ENCODE results near the gene INSR. TPM values are rescaled to one million over a fixed set of nuclear protein-coding genes. Genes with fewer than 3 reads are reported as not detected.

INSR gene
- total and polyA plus RNA-seq, 2 of the 8 experiments (the other 6 are each of a cell fraction or from before 2014, with no cell fraction given) = 13.1 to 48.7 TPM

- Histone ChIP-seq H4K91ac (replicated peaks; ENCODE audit: insufficient read length, low read length) (no peak overlapping the region), H3K27ac (ENCODE audit: low read depth, low read length) (no peak overlapping the region), H4K5ac (ENCODE audit: insufficient read length, low read depth, low read length) (no peak overlapping the region), H3K27me3 (replicated peaks in 1 of 4; ENCODE audit: control insufficient read depth in 3 of 4, extremely low read depth in 1 of 4, insufficient read depth in 3 of 4, low read length in 3 of 4) (no peaks in the 10 kb centered on the region), H3K36me3 (ENCODE audit: control insufficient read depth in 2 of 4, insufficient read depth in 4 of 4, low read length in 3 of 4) (no peaks in the 10 kb centered on the region), H3K18ac (ENCODE audit: extremely low read depth, low read length) (no peak overlapping the region), H3K56ac (replicated peaks; ENCODE audit: insufficient read length, low read depth, low read length) (no peak overlapping the region), H3K23ac (ENCODE audit: insufficient read length) (no peak overlapping the region), H3K14ac (ENCODE audit: insufficient read length) (no peak overlapping the region), H4K8ac (ENCODE audit: extremely low read depth, insufficient read depth, low read length) (no peak overlapping the region; the same call in 1 of the 2 replicates), H3K4me2 (ENCODE audit: insufficient read depth in 1 of 2, low read depth in 2 of 2, low read length in 2 of 2) (no peak overlapping the region), H2BK120ac (replicated peaks; ENCODE audit: low read depth, low read length) (no peak overlapping the region), H2AK5ac (ENCODE audit: low read depth, low read length) (no peak overlapping the region), H3K9me3 (ENCODE audit: insufficient read depth in 2 of 2, low read depth in 1 of 2, low read length in 1 of 2) (no peaks in the 10 kb centered on the region), H3K4ac (replicated peaks; ENCODE audit: insufficient read length, low read depth, low read length) (no peak overlapping the region), H2AFZ (ENCODE audit: low read length) (no peak overlapping the region), H4K20me1 (replicated peaks in 1 of 2; ENCODE audit: control insufficient read depth in 1 of 2, insufficient read depth in 2 of 2, low read length in 2 of 2) (peaks cover 0 to 10% of the 10 kb centered on the region in 2 experiments), H3K4me3 (ENCODE audit: extremely low read depth in 1 of 4, insufficient read depth in 2 of 4, low read depth in 3 of 4, low read length in 4 of 4) (no peak overlapping the region), H2BK20ac (ENCODE audit: low read length) (no peak overlapping the region), H3K79me2 (ENCODE audit: control insufficient read depth in 1 of 2, insufficient read depth in 2 of 2, low read length in 2 of 2) (peaks cover 4 to 34% of the 10 kb centered on the region in 2 experiments; a peak in 3 of 4 replicates), H3K4me1 (replicated peaks in 1 of 4; ENCODE audit: control insufficient read depth in 3 of 4, insufficient read depth in 4 of 4, low read length in 3 of 4) (peaks cover 0 to 4% (median 1%) of the 10 kb centered on the region in 4 experiments; a peak in 4 of 7 replicates), H2BK12ac (ENCODE audit: low read depth, low read length) (no peak overlapping the region), H2BK15ac (ENCODE audit: low read length) (no peak overlapping the region), H3K23me2 (ENCODE audit: low read depth, low read length) (peaks cover 7% of the 10 kb centered on the region; the same call in 1 of the 2 replicates), H3K9ac (replicated peaks in 1 of 4; ENCODE audit: extremely low read depth in 1 of 4, low read depth in 3 of 4, low read length in 3 of 4) (no peak overlapping the region), H3K79me1 (ENCODE audit: low read depth, low read length) (peaks cover 7% of the 10 kb centered on the region), H2BK5ac (ENCODE audit: low read depth, low read length) (no peak overlapping the region)
- TF ChIP-seq TBP (IDR thresholded peaks at IDR 0.05; ENCODE audit: low read depth, low read length) = no peak
- no peak for TF ChIP-seq CHD2 (IDR thresholded peaks at IDR 0.05; ENCODE audit: low read length)
- no peak for TF ChIP-seq ASH2L (IDR thresholded peaks at IDR 0.05; ENCODE audit: low read length)
- TF ChIP-seq BRCA1 (IDR thresholded peaks at IDR 0.05; ENCODE audit: low read depth, low read length) = no peak
- no peak for TF ChIP-seq CBX5 (IDR thresholded peaks at IDR 0.05; ENCODE audit: low read depth, low read length)
- no peak for TF ChIP-seq EGR1 (IDR thresholded peaks at IDR 0.05; ENCODE audit: borderline replicate concordance, low read depth, low read length)
- no peak for TF ChIP-seq JUN (IDR thresholded peaks at IDR 0.05; ENCODE audit: low read depth, low read length)
- no peak for TF ChIP-seq USF2 (IDR thresholded peaks at IDR 0.05; ENCODE audit: low read length)
- TF ChIP-seq KDM4A (IDR thresholded peaks at IDR 0.05; ENCODE audit: low read depth, low read length, severe bottlenecking) = no peak
- ChIA-PET CTCF (ENCODE audit: partially characterized antibody) (no interaction called here), POLR2A (ENCODE audit: partially characterized antibody) (no interaction called here)
- FAIRE-seq (no peak), DNase-seq (ENCODE audit: low read depth in 1 of 2, low spot score in 2 of 2) (no peak)
- 84% methylated on average over 6 of the region's 6 CpGs; no CpG with 5 or more reads in 1 of the 2 experiments for WGBS, 2 experiments (ENCODE audit: extremely low coverage in 1 of 2, insufficient coverage in 1 of 2, insufficient read length in 1 of 2, insufficient replicate concordance in 2 of 2, low coverage in 1 of 2, low lambda C conversion rate in 2 of 2, missing lambda C conversion rate in 1 of 2)
Observed at GRCh38 chr19:7227735-7228134, 66.5 kb downstream of the INSR start.

All from H1 (cell line).